ENCODE results near the gene HLCS. TPM values are rescaled to one million over a fixed set of nuclear protein-coding genes. Genes with fewer than 3 reads are reported as not detected.
A peak's percentile ranks its signal among the peaks of the same experiment; 100 is the strongest.

HLCS gene
- total RNA-seq, 2 experiments from 2014 or later: 12.5 to 15.5 TPM

GRCh38 chr21:36882776-36883175, 83.7 kb downstream of the HLCS start:
- Mint-ChIP-seq H3K27me3 (no peaks in the 10 kb centered on the region), H3K4me3 (no peak overlapping the region), H3K27ac (no peak overlapping the region), H3K36me3 (ENCODE audit: low read depth) (peaks cover 40% of the 10 kb centered on the region), H3K4me1 (ENCODE audit: low read depth) (peaks cover 2% of the 10 kb centered on the region), H3K9me3 (peaks cover 12% of the 10 kb centered on the region)
- ChIA-PET POLR2A (no interaction called here), CTCF (no interaction called here)
- intact Hi-C loops (cut with micrococcal nuclease): no loop called here
- no peak for DNase-seq
- no peak for TF ChIP-seq CTCF (IDR thresholded peaks at IDR 0.05)
- no peak for ATAC-seq

- Mint-ChIP-seq H3K36me3 (ENCODE audit: low read depth) (peaks cover 41% of the 10 kb centered on the region), H3K4me1 (ENCODE audit: low read depth) (peaks cover 2% of the 10 kb centered on the region), H3K4me3 (no peak overlapping the region), H3K9me3 (peaks cover 12% of the 10 kb centered on the region), H3K27me3 (no peaks in the 10 kb centered on the region), H3K27ac (no peak overlapping the region)
- no peak for DNase-seq
- intact Hi-C loops (cut with micrococcal nuclease): no loop called here
- no peak for TF ChIP-seq CTCF (IDR thresholded peaks at IDR 0.05)
- ATAC-seq: no peak
- ChIA-PET POLR2A (interaction anchor here (0.6 kb wide), 1 partner anchor 36 kb away, joined by 3 read pairs; no protein-coding TSS in a partner anchor), CTCF (interaction anchor here (2.4 kb wide), 1 partner anchor 27 kb away, joined by 8 read pairs; no protein-coding TSS in a partner anchor)
Measured at GRCh38 chr21:36881228-36881627, 85.2 kb downstream of the HLCS start.

GRCh38 chr21:36879827-36880226, 86.6 kb downstream of the HLCS start:
- ATAC-seq (no peak), DNase-seq (no peak)
- Mint-ChIP-seq H3K4me3 (no peak overlapping the region), H3K27ac (peak overlapping the region; percentile 32), H3K36me3 (ENCODE audit: low read depth) (peaks cover 37% of the 10 kb centered on the region), H3K4me1 (ENCODE audit: low read depth) (peaks cover 2% of the 10 kb centered on the region), H3K9me3 (peaks cover 12% of the 10 kb centered on the region), H3K27me3 (no peaks in the 10 kb centered on the region)
- intact Hi-C loops (cut with micrococcal nuclease): no loop called here
- POLR2A ChIA-PET: interaction anchor here (0.7 kb wide), 1 partner anchor 117 kb away, joined by 4 read pairs; no protein-coding TSS in a partner anchor
- no peak for TF ChIP-seq CTCF (IDR thresholded peaks at IDR 0.05)
- CTCF ChIA-PET: interaction anchor here (2.4 kb wide), 1 partner anchor 25 kb away, joined by 8 read pairs; no protein-coding TSS in a partner anchor

GRCh38 chr21:36877741-36878140, 88.7 kb downstream of the HLCS start:
- DNase-seq (no peak), ATAC-seq (no peak)
- Mint-ChIP-seq H3K27ac (no peak overlapping the region), H3K4me1 (ENCODE audit: low read depth) (peaks cover 2% of the 10 kb centered on the region), H3K36me3 (ENCODE audit: low read depth) (peaks cover 18% of the 10 kb centered on the region), H3K4me3 (no peak overlapping the region), H3K27me3 (no peaks in the 10 kb centered on the region), H3K9me3 (peaks cover 2% of the 10 kb centered on the region)
- TF ChIP-seq CTCF (IDR thresholded peaks at IDR 0.05): no peak
- intact Hi-C loops (cut with micrococcal nuclease): no loop called here
- ChIA-PET CTCF (interaction anchor here (1.2 kb wide), 1 partner anchor 24 kb away, joined by 3 read pairs; no protein-coding TSS in a partner anchor), POLR2A (no interaction called here)

GRCh38 chr21:36874665-36875064, 91.8 kb downstream of the HLCS start:
- DNase-seq (no peak), ATAC-seq (no peak)
- POLR2A ChIA-PET: no interaction called here
- Mint-ChIP-seq H3K9me3 (peaks cover 2% of the 10 kb centered on the region), H3K4me1 (ENCODE audit: low read depth) (no peaks in the 10 kb centered on the region), H3K27ac (no peak overlapping the region), H3K36me3 (ENCODE audit: low read depth) (peaks cover 11% of the 10 kb centered on the region), H3K4me3 (no peak overlapping the region), H3K27me3 (no peaks in the 10 kb centered on the region)
- CTCF ChIA-PET: no interaction called here
- TF ChIP-seq CTCF (IDR thresholded peaks at IDR 0.05): no peak
- intact Hi-C loops (cut with micrococcal nuclease): no loop called here

Measured in activated CD8-positive, alpha-beta T cell treated with anti-CD3 and anti-CD28 coated beads for 36 hours (primary cell).